ACHN (cell line): ENCODE measurements around the gene MEIOB.

ENCODE experiments used
- DNase-seq: peaks from one replicate; pipeline ENCODE4 v3.0.0-alpha.2; 2015
- in situ Hi-C: cut with HindIII; loops from 2 replicates; pipeline ENCODE4 v1.10.0; 2017; ENCODE audit warnings: low sequenced_read_pairs, low pct_ligation_motif_present, low pct_unique_long_range_greater_than_20kb

The MEIOB gene

GRCh38 chr16:1794221-1794871 lies 77.6 kb downstream of the MEIOB start:
- in situ Hi-C loops, result no loop called here
- DNase-seq, result no peak

- no peak for DNase-seq
- in situ Hi-C loops, result no loop called here
Observed at GRCh38 chr16:1793578-1794220, 78.3 kb downstream of the MEIOB start, which contains the start of gene IGFALS. Gene IGFALS (minus strand): TSS chr16:1793705. CDS start chr16:1793652, 53 bp downstream.

GRCh38 chr16:1792836-1793577 lies 79.0 kb downstream of the MEIOB start:
- DNase-seq, result no peak
- in situ Hi-C loops, result no loop called here

GRCh38 chr16:1791943-1792812 lies 79.8 kb downstream of the MEIOB start:
- in situ Hi-C loops, result no loop called here

GRCh38 chr16:1791256-1791942 lies 80.6 kb downstream of the MEIOB start:
- no peak for DNase-seq
- in situ Hi-C loops, result no loop called here

More at GRCh38 chr16:1791943-1792812, 79.8 kb downstream of the MEIOB start:
- DNase-seq, result no peak

- no peak for DNase-seq
- in situ Hi-C loops, result no loop called here
Observed at GRCh38 chr16:1790611-1791255, 81.2 kb downstream of the MEIOB start.

GRCh38 chr16:1790261-1790610 lies 81.7 kb downstream of the MEIOB start:
- in situ Hi-C loops, result no loop called here
- no peak for DNase-seq

GRCh38 chr16:1789643-1790045 lies 82.3 kb downstream of the MEIOB start:
- in situ Hi-C loops, result no loop called here
- no peak for DNase-seq

GRCh38 chr16:1788708-1789100 lies 83.3 kb downstream of the MEIOB start:
- in situ Hi-C loops, result no loop called here
- no peak for DNase-seq

GRCh38 chr16:1788095-1788707 lies 83.8 kb downstream of the MEIOB start:
- in situ Hi-C loops, result no loop called here

GRCh38 chr16:1787322-1788094 lies 84.5 kb downstream of the MEIOB start:
- DNase-seq, result no peak
- in situ Hi-C loops, result no loop called here

More at GRCh38 chr16:1788095-1788707, 83.8 kb downstream of the MEIOB start:
- DNase-seq, result no peak

GRCh38 chr16:1787056-1787321 lies 85.0 kb downstream of the MEIOB start:
- in situ Hi-C loops, result no loop called here
- no peak for DNase-seq

- DNase-seq, result no peak
- in situ Hi-C loops, result no loop called here
Observed at GRCh38 chr16:1786242-1787055, 85.5 kb downstream of the MEIOB start.

GRCh38 chr16:1785846-1786170 lies 86.2 kb downstream of the MEIOB start:
- in situ Hi-C loops, result no loop called here
- no peak for DNase-seq

- DNase-seq, result no peak
- in situ Hi-C loops, result no loop called here
Observed at GRCh38 chr16:1784977-1785845, 86.8 kb downstream of the MEIOB start.
